Activated B cell treated with CpG ODN at 0.5 μM for 24 hours (primary cell): ENCODE measurements around the gene DUOX2. TPM values are rescaled to one million over a fixed set of nuclear protein-coding genes. Genes with fewer than 3 reads are reported as not detected.
"Not testable (repeated sequence)": the region's sequence is repeated elsewhere in the genome, so short reads cannot be mapped to it uniquely, and the experiment has no call there.

Source experiments
- ATAC-seq: fragments of 200-7000 bp; cut with Tn5 transposase; one replicate; pipeline ENCODE4 v1.10.0; 2021; ENCODE audit warnings: low read depth, mild to moderate bottlenecking, moderate library complexity
- CTCF ChIA-PET: fragments of 350-600 bp; sonication (Branson Sonifier 250); formaldehyde crosslinking; loops from one replicate; lab custom pipeline; 2021; ENCODE audit warnings: antibody characterized with exemption; lab: Charles Lee
- POLR2A ChIA-PET: fragments of 350-600 bp; sonication (Branson Sonifier 250); formaldehyde crosslinking; loops from one replicate; lab custom pipeline; 2021; ENCODE audit warnings: antibody characterized with exemption; lab: Charles Lee
- DNase-seq: peaks from one replicate; pipeline ENCODE4 v3.0.0; 2022
- H3K27ac Mint-ChIP-seq: one replicate; pipeline ENCODE4 v1.8.0; 2020; ENCODE audit warnings: mixed read lengths
- H3K27me3 Mint-ChIP-seq: one replicate; pipeline ENCODE4 v1.8.0; 2021; ENCODE audit warnings: mixed read lengths
- H3K36me3 Mint-ChIP-seq: one replicate; pipeline ENCODE4 v1.8.0; 2021; ENCODE audit warnings: low read depth, mixed read lengths
- H3K4me1 Mint-ChIP-seq: one replicate; pipeline ENCODE4 v1.8.0; 2021; ENCODE audit warnings: mixed read lengths
- H3K4me3 Mint-ChIP-seq: one replicate; pipeline ENCODE4 v1.8.0; 2020; ENCODE audit warnings: mild to moderate bottlenecking, mixed read lengths
- H3K9me3 Mint-ChIP-seq: one replicate; pipeline ENCODE4 v1.8.0; 2020; ENCODE audit warnings: mixed read lengths
- intact Hi-C: fragments of 100-400 bp; cut with micrococcal nuclease; formaldehyde crosslinking; loops from one replicate; pipeline ENCODE4 v1.15.1; 2024
- total RNA-seq: library from RNA; stranded (reverse); gene quantifications from 2 replicates; pipeline ENCODE4 v1.2.3, GENCODE V29; 2022
- TF ChIP-seq, protein P1 (sequence below): fragments of 200-600 bp; IDR thresholded peaks from one replicate; pipeline ENCODE4 v1.8.0; 2022; ENCODE audit warnings: antibody characterized with exemption, mild to moderate bottlenecking

Gene DUOX2
- total RNA-seq, 1 donor from 2014 or later: not detected

DNA sequence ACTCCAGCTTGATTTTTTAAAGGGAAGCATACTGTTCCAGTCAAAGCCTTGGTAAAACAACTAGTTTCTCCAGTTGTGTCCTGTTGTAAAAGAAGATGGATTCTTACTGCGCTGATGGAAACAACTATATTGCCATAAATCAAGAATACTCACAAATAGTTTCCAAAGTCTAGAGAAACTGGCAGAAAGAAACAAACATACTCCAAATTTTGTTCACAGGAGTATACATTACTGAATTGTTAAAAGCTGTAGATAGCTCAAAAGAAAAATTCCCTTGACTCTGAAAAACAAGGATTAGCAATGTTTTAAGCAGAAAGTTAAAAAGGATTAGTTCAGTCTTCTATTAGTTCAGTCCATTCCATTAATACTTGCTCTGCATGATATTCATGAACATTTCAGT, 63.4 kb downstream of the DUOX2 start:
- TF ChIP-seq, protein P1, sequence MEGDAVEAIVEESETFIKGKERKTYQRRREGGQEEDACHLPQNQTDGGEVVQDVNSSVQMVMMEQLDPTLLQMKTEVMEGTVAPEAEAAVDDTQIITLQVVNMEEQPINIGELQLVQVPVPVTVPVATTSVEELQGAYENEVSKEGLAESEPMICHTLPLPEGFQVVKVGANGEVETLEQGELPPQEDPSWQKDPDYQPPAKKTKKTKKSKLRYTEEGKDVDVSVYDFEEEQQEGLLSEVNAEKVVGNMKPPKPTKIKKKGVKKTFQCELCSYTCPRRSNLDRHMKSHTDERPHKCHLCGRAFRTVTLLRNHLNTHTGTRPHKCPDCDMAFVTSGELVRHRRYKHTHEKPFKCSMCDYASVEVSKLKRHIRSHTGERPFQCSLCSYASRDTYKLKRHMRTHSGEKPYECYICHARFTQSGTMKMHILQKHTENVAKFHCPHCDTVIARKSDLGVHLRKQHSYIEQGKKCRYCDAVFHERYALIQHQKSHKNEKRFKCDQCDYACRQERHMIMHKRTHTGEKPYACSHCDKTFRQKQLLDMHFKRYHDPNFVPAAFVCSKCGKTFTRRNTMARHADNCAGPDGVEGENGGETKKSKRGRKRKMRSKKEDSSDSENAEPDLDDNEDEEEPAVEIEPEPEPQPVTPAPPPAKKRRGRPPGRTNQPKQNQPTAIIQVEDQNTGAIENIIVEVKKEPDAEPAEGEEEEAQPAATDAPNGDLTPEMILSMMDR: no peak
- H3K36me3 Mint-ChIP-seq: peaks cover 12% of the 10 kb centered on the region
- peaks cover 30% of the 10 kb centered on the region for H3K4me1 Mint-ChIP-seq
- POLR2A ChIA-PET: no interaction called here
- no peak for ATAC-seq
- CTCF ChIA-PET: interaction anchor here (1.8 kb wide), 1 partner anchor 67 kb away, joined by 6 read pairs; no protein-coding TSS in a partner anchor
- H3K4me3 Mint-ChIP-seq: no peak overlapping the region
- H3K27me3 Mint-ChIP-seq: no peaks in the 10 kb centered on the region
- intact Hi-C loops: no loop called here
- H3K9me3 Mint-ChIP-seq: no peaks in the 10 kb centered on the region
- no peak for DNase-seq
- H3K27ac Mint-ChIP-seq: no peak overlapping the region

DNA sequence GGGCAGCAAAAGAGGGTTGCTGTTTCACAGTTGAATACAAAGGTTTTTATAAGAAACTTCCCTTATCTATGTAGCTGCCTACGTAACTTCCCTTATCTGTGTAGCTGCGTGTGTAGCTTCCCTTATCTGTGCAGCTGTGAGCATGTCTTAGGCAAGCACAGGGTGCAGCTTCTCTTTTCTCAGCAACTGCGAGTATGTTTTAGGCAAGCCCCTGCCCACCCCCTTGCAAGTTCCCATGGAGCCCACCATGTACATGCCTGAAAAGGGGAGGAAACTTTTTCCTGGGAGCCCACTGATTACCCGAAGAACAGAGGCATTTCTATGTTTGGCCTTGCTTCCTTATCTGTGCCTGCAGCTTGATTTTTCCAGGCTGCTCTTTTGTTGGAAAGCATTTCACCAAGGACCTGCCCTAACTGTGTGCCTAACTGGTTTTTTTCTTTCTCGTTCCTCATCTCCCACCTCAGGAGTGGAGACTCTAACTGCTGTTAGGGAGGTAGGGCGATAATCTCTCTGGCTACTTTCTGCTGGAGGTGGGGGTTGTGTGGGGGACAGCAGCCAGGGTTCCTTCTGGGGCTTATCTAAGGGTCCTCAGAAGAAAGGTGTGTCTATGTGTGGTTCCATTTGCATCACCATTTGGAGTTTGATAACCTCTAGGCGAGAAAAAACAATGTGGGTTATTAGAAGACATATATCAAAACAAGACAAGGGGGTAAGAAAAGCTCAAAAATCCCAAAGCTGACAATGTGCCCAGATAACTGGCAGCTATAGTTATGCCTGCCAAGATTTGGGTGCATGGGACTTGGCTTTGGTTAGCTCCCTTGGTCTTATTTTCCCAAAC, 65.0 kb downstream of the DUOX2 start:
- Mint-ChIP-seq H3K27me3 (no peaks in the 10 kb centered on the region), H3K27ac (peak overlapping the region; percentile 98), H3K4me3 (peak overlapping the region; percentile 78), H3K4me1 (peaks cover 39% of the 10 kb centered on the region), H3K9me3 (no peaks in the 10 kb centered on the region), H3K36me3 (peaks cover 13% of the 10 kb centered on the region)
- peak; percentile 87 for ATAC-seq
- intact Hi-C loops: loop anchor here (1.0 to 5.0 kb wide), 6 partner anchors 26 to 538 kb away; partner anchors contain the start of genes BLOC1S6 and SORD
- DNase-seq: no peak
- TF ChIP-seq, protein P1: no peak
- CTCF ChIA-PET: interaction anchor here (0.6 to 1.6 kb wide), 2 partner anchors 69 to 385 kb away, joined by 3 to 10 read pairs; partner anchors contain the start of gene SPG11
- POLR2A ChIA-PET: interaction anchor here (0.5 to 1.7 kb wide), 9 partner anchors 12 to 538 kb away, joined by 3 to 12 read pairs (median 6); partner anchors contain the start of genes B2M, BLOC1S6, PATL2 and SORD

DNA sequence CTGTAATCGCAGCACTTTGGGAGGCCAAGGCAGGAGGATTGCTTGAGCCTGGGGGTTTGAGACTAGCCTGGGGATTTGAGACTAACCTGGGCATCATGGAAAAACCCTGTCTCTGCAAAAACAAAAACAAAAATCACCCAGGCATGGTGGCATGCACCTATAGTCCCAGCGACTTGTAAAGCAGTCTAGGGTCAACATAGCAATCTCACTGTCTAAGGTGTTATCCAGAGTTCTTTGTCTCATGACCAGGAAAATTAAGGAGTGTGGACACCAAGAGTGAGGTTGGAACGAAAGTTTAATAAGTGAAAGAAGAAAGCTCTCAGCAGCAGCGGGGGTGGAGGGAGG, 65.6 kb downstream of the DUOX2 start:
- H3K4me3 Mint-ChIP-seq: peak overlapping the region; percentile 78
- ATAC-seq: peak; percentile 43
- H3K4me1 Mint-ChIP-seq: peaks cover 39% of the 10 kb centered on the region
- ChIA-PET POLR2A (interaction anchor here (0.6 to 1.7 kb wide), 8 partner anchors 11 to 538 kb away, joined by 3 to 12 read pairs (median 6); partner anchors contain the start of genes B2M, BLOC1S6, PATL2 and SORD), CTCF (interaction anchor here (0.6 to 1.6 kb wide), 2 partner anchors 70 to 385 kb away, joined by 3 to 10 read pairs; partner anchors contain the start of gene SPG11)
- H3K36me3 Mint-ChIP-seq: peaks cover 13% of the 10 kb centered on the region
- not testable (repeated sequence) for DNase-seq, H3K27me3 Mint-ChIP-seq, H3K9me3 Mint-ChIP-seq
- peak overlapping the region; percentile 98 for H3K27ac Mint-ChIP-seq
- intact Hi-C loops: loop anchor here (1.0 to 5.0 kb wide), 6 partner anchors 25 to 538 kb away; partner anchors contain the start of genes BLOC1S6 and SORD

DNA sequence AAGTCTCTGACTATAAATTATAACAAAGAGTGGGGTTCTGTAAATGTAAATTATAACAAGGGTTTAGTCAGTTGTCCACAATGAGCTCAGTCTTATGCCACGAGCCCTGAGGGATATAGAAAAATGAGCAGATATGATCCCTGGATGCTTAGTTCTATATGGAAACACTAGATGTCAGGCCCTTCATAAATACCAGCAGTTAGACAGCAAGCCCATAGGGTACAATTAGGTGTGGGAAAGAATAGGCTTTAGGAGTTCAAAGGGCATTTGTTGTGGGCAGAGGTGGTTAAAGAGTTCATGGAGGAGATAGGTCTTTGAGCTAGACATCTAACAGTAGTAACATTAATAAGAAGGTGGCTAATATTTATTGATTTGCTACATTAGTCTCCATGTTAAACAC, 69.7 kb downstream of the DUOX2 start:
- ATAC-seq, H3K27ac Mint-ChIP-seq, H3K4me3 Mint-ChIP-seq, H3K27me3 Mint-ChIP-seq, CTCF ChIA-PET, POLR2A ChIA-PET, DNase-seq, H3K36me3 Mint-ChIP-seq, intact Hi-C loops, H3K9me3 Mint-ChIP-seq: not testable (repeated sequence)
- peaks cover 33% of the 10 kb centered on the region for H3K4me1 Mint-ChIP-seq

DNA sequence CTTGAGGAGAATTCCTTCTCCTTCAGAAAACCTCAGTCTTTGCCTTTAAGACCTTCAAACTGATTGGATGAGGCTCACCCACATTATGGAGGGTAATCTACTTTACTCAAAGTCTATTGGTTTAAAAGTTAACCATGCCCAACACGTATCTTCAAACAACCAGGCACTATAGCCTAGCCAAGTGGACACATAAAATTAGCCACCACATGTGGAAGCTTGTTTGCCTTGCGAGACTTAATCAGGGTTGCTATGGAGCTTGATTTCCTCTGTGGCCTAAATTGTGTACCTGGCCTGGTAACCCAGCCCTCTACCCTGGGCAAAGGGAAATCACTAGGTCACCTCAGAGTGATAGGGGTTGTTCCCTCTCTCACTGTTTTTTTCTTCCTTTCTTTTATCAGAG, 71.1 kb downstream of the DUOX2 start:
- CTCF ChIA-PET, H3K27ac Mint-ChIP-seq, H3K9me3 Mint-ChIP-seq, DNase-seq, intact Hi-C loops, POLR2A ChIA-PET, H3K36me3 Mint-ChIP-seq, H3K4me3 Mint-ChIP-seq, ATAC-seq, H3K27me3 Mint-ChIP-seq: not testable (repeated sequence)
- peaks cover 28% of the 10 kb centered on the region for H3K4me1 Mint-ChIP-seq

Other genes starting within 250 kb of the DUOX2 start
- gene TERB2, start 157.5 kb downstream of the DUOX2 start, total RNA-seq: not detected in 2 replicates
- 15.1 and 15.5 TPM in 2 replicates for gene SORD, start 91.0 kb downstream of the DUOX2 start, total RNA-seq
- not detected in 2 replicates for gene DUOXA2, start 154 bp upstream of the DUOX2 start, total RNA-seq
- gene DUOXA1, start 15.7 kb upstream of the DUOX2 start, total RNA-seq: 0.15 and 0.33 TPM in 2 replicates
- gene DUOX1, start 15.8 kb upstream of the DUOX2 start, total RNA-seq: 0.11 and 0.39 TPM in 2 replicates
- 5.8 and 8.5 TPM in 2 replicates for gene SHF, start 73.8 kb upstream of the DUOX2 start, total RNA-seq
- not detected in 2 replicates for gene SLC28A2, start 138.1 kb upstream of the DUOX2 start, total RNA-seq